ENCODE data around the gene PDE6H. TPM values are rescaled to one million over a fixed set of nuclear protein-coding genes. Genes with fewer than 3 reads are reported as not detected.

The PDE6H gene
- not detected in 2 replicates for total RNA-seq
- long read RNA-seq = 0 reads

DNA sequence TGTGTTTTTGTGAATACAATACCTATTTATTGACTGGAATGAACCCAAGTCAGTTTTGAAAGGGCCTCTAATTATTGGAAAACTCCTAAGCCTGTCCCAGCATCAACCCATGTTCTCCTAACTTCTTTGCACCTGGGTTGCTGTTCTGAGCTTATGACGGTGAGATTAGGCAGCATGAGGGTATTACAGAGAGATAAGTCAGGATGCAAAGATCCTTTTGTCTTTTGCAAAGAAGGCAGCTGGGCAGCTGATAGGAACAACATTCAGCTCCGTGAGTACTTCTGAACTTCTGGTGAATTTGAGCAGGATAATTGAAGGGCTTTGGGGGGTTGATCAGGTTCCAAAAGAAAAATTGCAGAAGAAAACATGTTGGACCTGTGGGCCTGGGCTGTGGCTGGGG is at the start of gene PDE6H:
TSS of gene PDE6H (plus strand) at position 227 of the 400 bp plus-strand sequence. CDS start 4,971 bp downstream, outside the sequence.
- peaks cover 5% of the 10 kb centered on the region for H3K27me3 Mint-ChIP-seq

DNA sequence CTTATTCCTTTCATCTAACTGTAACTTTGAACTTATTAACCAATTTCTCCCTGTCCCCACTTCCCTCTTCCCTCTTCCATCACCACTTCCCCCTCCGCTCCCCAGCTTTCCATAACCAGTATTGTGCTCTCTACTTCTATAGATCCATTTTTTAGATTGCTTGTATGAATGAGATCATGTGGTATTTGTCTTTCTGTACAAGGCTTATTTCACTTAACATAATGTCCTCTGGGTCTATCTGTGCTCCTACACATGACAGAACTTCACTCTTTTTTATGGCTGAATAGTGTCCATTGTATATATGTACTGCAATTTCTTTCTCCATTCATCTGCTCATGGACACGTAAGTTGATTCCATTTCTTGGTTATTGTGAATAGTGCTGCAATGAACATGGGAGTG is 48.9 kb upstream of the PDE6H start:
- no peak for TF ChIP-seq CTCF (IDR thresholded peaks at IDR 0.05; ENCODE audit: unreplicated experiment)
- no peak overlapping the region for H3K27ac Mint-ChIP-seq
- peaks cover 19% of the 10 kb centered on the region for H3K4me1 Mint-ChIP-seq (ENCODE audit: low read depth)
- no peak overlapping the region for H3K4me3 Mint-ChIP-seq (ENCODE audit: low read depth)
- no peaks in the 10 kb centered on the region for H3K27me3 Mint-ChIP-seq
- DNase-seq (ENCODE audit: low spot score, unreplicated experiment) = no peak
- peaks cover 1% of the 10 kb centered on the region for H3K36me3 Mint-ChIP-seq (ENCODE audit: insufficient read depth)
- peaks cover 3% of the 10 kb centered on the region for H3K9me3 Mint-ChIP-seq (ENCODE audit: low read depth)

More for the DNA sequence above, at the start of gene PDE6H:
- H3K36me3 Mint-ChIP-seq (ENCODE audit: insufficient read depth) = no peaks in the 10 kb centered on the region
- TF ChIP-seq CTCF (IDR thresholded peaks at IDR 0.05; ENCODE audit: unreplicated experiment) = no peak
- H3K27ac Mint-ChIP-seq = no peak within 1 kb of the TSS
- DNase-seq (ENCODE audit: low spot score, unreplicated experiment) = no peak
- H3K4me1 Mint-ChIP-seq (ENCODE audit: low read depth) = peaks cover 15% of the 10 kb centered on the region
- no peak within 1 kb of the TSS for H3K4me3 Mint-ChIP-seq (ENCODE audit: low read depth)
- peaks cover 4% of the 10 kb centered on the region for H3K9me3 Mint-ChIP-seq (ENCODE audit: low read depth)

- H3K9me3 Mint-ChIP-seq (ENCODE audit: low read depth) = peaks cover 3% of the 10 kb centered on the region
- no peak for DNase-seq (ENCODE audit: low spot score, unreplicated experiment)
- no peak overlapping the region for H3K27ac Mint-ChIP-seq
- TF ChIP-seq CTCF (IDR thresholded peaks at IDR 0.05; ENCODE audit: unreplicated experiment) = no peak
- peaks cover 1% of the 10 kb centered on the region for H3K36me3 Mint-ChIP-seq (ENCODE audit: insufficient read depth)
- peaks cover 23% of the 10 kb centered on the region for H3K4me1 Mint-ChIP-seq (ENCODE audit: low read depth)
- no peaks in the 10 kb centered on the region for H3K27me3 Mint-ChIP-seq
- no peak overlapping the region for H3K4me3 Mint-ChIP-seq (ENCODE audit: low read depth)
These were observed 48.3 kb upstream of the PDE6H start for GRCh38 chr12:14924541-14924940.

DNA sequence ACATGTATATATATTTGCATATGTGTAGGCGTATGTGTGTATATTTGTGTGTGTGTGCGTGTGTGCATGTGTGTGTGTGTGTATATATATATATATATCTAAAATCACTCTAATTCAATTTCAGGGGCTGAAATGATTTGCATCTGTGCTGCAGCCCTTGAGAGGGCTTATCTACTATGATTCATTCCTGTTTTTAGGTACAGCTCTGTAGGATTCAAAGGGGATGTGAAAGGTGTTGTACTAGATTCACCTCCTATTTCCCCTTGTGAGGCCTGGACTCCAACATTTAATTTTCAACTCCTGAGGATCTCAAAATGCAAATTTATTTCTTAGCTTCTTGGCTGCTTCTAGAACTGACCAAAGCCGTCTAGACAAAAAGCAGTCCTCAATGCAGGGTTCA is 45.6 kb upstream of the PDE6H start:
- peaks cover 4% of the 10 kb centered on the region for H3K9me3 Mint-ChIP-seq (ENCODE audit: low read depth)
- peak overlapping the region; percentile 55 for H3K4me3 Mint-ChIP-seq (ENCODE audit: low read depth)

GRCh38 chr12:14928931-14929330 is 43.9 kb upstream of the PDE6H start:
- peak; percentile 58 for DNase-seq (ENCODE audit: low spot score, unreplicated experiment)
- Mint-ChIP-seq H3K27me3 (no peaks in the 10 kb centered on the region), H3K4me1 (ENCODE audit: low read depth) (peaks cover 39% of the 10 kb centered on the region), H3K36me3 (ENCODE audit: insufficient read depth) (peaks cover 1% of the 10 kb centered on the region), H3K4me3 (ENCODE audit: low read depth) (peak overlapping the region; percentile 80), H3K27ac (peak overlapping the region; percentile 97), H3K9me3 (ENCODE audit: low read depth) (peaks cover 6% of the 10 kb centered on the region)
- no peak for TF ChIP-seq CTCF (IDR thresholded peaks at IDR 0.05; ENCODE audit: unreplicated experiment)

More for the DNA sequence above, 45.6 kb upstream of the PDE6H start:
- Mint-ChIP-seq H3K36me3 (ENCODE audit: insufficient read depth) (peaks cover 1% of the 10 kb centered on the region), H3K4me1 (ENCODE audit: low read depth) (peaks cover 39% of the 10 kb centered on the region), H3K27me3 (no peaks in the 10 kb centered on the region), H3K27ac (no peak overlapping the region)
- DNase-seq (ENCODE audit: low spot score, unreplicated experiment) = no peak
- TF ChIP-seq CTCF (IDR thresholded peaks at IDR 0.05; ENCODE audit: unreplicated experiment) = no peak
